NB4 (cell line): ENCODE data around the gene NLGN4X.

Experiments
- DNase-seq: peaks from one replicate; pipeline ENCODE4 v3.0.0; 2010; ENCODE audit warnings: low read depth
- H3K4me3 ChIP-seq: one replicate; pipeline ENCODE4 v1.5.1; 2011; ENCODE audit warnings: mild to moderate bottlenecking, low read depth, low read length, moderate library complexity
- CTCF ChIP-seq: IDR thresholded peaks from one replicate; pipeline ENCODE4 v1.5.1; 2012; ENCODE audit warnings: low read depth, low read length
- MYC ChIP-seq: IDR thresholded peaks from 2 replicates; pipeline ENCODE4 v1.6.1; 2011; ENCODE audit warnings: low read depth, low read length
- POLR2A ChIP-seq: IDR thresholded peaks from 2 replicates; pipeline ENCODE4 v1.6.1; 2011; ENCODE audit warnings: mild to moderate bottlenecking; ENCODE audit not compliant: insufficient read length; ENCODE audit errors: extremely low read depth
- TF ChIP-seq, protein P1 (sequence below): IDR thresholded peaks from 2 replicates; pipeline ENCODE4 v1.6.1; 2011; ENCODE audit warnings: low read depth, low read length

NLGN4X gene

DNA sequence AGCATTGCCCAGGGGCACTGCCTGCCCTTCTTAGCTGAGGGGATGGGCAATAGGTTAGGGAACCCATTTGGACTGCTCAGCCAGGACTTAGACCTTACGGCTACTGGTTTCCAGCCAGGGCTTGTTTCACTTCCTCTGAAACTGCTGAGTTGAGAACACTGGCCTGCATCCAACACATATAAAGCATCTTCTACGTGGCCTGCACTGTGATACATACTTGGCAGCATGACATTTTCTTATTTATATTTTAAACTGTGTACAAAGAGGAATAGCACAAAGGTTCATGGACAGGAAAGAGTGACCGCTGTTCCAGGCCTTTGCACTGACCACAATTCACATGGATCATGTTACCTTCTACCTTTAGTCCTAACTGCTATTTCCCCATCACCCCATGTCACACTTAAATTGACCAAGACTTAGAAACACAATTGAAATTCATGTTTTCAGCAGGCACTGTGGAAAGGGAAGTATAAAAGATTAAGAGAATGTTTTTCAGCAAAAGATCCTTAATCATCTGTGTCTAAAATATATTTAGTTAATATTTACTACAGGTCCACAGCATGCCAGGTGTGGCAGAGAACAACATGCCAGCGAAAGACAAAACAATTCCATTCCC lies 43.7 kb downstream of the NLGN4X start:
- TF ChIP-seq CTCF (no peak), MYC (no peak), POLR2A (no peak)
- TF ChIP-seq, protein P1, sequence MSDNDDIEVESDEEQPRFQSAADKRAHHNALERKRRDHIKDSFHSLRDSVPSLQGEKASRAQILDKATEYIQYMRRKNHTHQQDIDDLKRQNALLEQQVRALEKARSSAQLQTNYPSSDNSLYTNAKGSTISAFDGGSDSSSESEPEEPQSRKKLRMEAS = no peak
- no peak for DNase-seq
- no peak overlapping the region for H3K4me3 ChIP-seq

DNA sequence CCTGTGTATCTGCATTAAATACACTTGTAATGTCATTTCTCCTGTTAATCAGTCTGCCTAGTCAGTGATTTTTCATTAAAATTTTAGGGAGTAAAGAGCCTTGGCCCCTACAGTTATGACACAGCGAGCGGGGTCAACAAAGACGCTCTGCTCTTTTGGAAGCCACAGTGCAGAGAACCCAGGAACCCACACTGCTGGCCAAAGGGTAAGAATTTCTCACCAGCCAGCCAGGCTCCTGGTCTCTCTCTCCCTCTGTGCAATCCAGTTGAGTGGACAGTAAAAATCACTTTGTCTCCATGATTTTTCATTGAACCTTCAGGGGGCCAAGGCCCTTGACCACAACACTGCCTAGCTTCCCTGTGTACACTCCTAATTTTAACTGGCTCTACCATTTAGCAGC lies 52.8 kb downstream of the NLGN4X start:
- TF ChIP-seq, protein P1 = no peak
- TF ChIP-seq POLR2A = no peak
- no peak for TF ChIP-seq CTCF
- H3K4me3 ChIP-seq = no peak overlapping the region
- DNase-seq = no peak

- TF ChIP-seq MYC (no peak), CTCF (no peak), POLR2A (no peak)
- TF ChIP-seq, protein P1 = no peak
- H3K4me3 ChIP-seq = no peak overlapping the region
- no peak for DNase-seq
Measured at GRCh38 chrX:6170424-6170823, 58.2 kb downstream of the NLGN4X start.

DNA sequence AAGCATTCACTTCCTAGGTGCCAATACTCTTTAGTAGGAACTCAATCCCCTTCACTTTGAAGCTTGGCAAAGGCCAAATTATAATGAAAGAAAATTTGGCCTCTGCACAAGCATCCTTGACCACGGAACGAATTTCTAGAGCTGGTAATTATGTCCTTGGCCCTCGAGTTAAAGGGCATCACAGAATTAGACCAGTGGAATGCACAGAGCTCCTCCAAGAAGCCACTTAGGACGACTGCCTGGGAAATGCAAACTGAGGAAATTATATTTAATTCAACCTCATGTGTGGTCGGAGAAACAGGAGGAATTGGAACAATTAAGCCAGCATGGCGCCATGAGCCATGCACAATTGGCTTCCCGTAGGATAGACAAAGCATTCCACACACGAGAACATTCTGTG lies 59.3 kb downstream of the NLGN4X start:
- DNase-seq = no peak
- TF ChIP-seq CTCF (no peak), POLR2A (no peak), MYC (no peak)
- TF ChIP-seq, protein P1 = no peak
- H3K4me3 ChIP-seq = no peak overlapping the region

DNA sequence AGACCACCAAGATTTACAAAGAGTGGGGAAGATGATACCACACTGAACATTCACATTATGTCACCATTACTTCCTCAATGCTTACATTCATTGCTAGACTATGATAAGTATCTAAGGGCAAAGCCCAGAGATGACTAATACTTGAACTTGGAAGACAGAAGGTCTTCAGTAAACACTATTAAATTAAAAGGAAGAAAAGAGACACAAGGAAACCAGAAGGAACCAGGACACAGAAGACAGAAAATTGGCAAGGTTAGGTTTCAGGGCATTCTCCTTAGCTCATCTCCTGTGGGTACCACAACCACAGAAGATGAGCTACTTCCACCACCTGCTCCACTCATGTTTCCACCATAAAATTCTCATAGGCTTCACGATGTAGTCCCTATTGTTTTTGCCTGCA lies 64.9 kb downstream of the NLGN4X start:
- H3K4me3 ChIP-seq = no peak overlapping the region
- TF ChIP-seq MYC = no peak
- TF ChIP-seq CTCF = no peak
- TF ChIP-seq, protein P1 = no peak
- TF ChIP-seq POLR2A = no peak
- no peak for DNase-seq

GRCh38 chrX:6159468-6159867 lies 69.2 kb downstream of the NLGN4X start:
- H3K4me3 ChIP-seq = no peak overlapping the region
- TF ChIP-seq CTCF (no peak), MYC (no peak), POLR2A (no peak)
- TF ChIP-seq, protein P1 = no peak
- no peak for DNase-seq
